NCI-H187 treated with DMSO at 0.1 percent for 48 hours (cell line): ENCODE results near the gene KRT31.
"Not testable (repeated sequence)": the region's sequence is repeated elsewhere in the genome, so short reads cannot be mapped to it uniquely, and the experiment has no call there.

Experiments used
- DNase-seq: peaks from one replicate; lab custom pipeline; 2025; lab: John Stamatoyannopoulos, UW

Gene KRT31

DNA sequence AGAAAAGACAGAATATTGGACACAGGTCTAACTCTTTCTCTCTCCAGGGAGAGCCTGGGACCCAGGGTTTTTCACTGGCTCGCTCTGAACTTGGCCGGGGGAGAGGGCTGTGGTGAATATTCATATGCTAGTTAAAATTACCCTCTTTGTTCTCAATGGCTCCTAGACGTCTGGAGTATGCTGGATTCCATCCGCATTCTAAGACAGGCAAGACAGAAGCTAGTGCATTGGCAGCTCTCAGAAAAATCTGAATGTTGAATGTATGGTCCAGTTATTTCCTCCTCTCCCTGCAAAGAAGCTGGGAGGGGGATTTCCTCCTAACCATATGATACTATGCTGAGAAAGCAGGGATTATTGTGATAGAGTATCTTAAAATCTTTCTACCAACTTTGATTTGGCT lies 9.7 kb downstream of the KRT31 start:
- DNase-seq, result no peak

GRCh38 chr17:41386227-41386626 lies 11.2 kb downstream of the KRT31 start:
- DNase-seq, result no peak

DNA sequence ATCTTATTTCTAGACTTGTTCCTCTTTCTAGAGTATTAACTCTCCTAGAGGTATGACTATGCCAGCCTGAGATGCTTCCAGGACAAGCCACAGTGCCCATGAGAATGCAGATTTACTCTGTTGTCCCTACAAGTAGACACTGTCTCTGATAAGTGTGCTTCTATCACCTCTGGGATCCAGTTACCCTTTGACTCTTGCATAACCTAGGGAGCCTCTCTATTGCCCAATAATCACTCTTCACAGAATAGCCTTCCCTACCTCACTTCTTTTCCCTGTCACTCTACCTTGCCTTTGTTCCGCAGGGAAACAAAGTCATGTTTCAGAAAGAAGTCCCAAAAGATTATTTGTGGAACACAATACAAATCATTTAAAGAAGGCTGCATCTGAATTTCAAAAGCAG lies 13.7 kb downstream of the KRT31 start:
- DNase-seq, result no peak

DNA sequence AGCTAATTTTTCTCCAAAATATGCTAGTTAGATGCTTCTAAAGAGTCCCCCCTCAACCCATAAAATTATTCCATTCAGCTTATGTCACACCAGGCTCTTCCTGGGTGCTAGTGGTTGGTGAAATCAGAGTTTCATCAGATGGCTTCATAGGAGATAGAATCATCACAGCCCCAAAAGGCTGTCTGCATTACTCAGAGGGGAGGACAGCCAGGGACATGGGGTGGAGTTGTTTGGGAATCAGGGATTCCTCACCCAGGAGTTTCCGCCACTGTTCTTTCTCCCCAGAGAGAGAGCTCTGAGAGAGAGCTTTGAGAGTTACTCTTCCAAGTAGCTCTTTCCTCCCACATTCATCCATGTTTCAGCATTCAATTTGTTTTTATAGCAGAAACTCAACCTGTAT lies 15.0 kb downstream of the KRT31 start:
- DNase-seq, result no peak

GRCh38 chr17:41381943-41382342 lies 15.5 kb downstream of the KRT31 start, which contains the start of gene KRT34:
TSS of gene KRT34 (minus strand) at chr17:41382306. CDS start at chr17:41382246, 60 bp downstream.
- not testable (repeated sequence) for DNase-seq

DNA sequence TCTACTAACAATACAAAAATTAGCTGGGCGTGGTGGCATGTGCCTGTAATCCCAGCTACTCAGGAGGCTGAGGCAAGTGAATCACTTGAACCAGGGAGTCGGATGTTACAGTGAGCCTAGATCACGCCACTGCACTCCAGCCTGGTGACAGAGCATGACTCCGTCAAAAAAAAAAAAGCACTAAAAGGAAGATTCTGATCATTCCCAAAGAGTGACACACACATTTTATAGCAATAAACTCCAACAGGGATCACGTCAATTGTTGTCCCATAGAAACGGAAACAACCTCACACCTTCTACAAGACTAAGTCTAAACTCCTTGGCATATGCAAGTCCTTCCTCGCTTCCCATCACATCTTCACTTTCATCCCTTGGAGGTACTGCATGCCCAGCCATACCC lies 17.3 kb downstream of the KRT31 start:
- DNase-seq, result not testable (repeated sequence)

GRCh38 chr17:41377546-41377945 lies 19.9 kb downstream of the KRT31 start:
- no peak for DNase-seq

DNA sequence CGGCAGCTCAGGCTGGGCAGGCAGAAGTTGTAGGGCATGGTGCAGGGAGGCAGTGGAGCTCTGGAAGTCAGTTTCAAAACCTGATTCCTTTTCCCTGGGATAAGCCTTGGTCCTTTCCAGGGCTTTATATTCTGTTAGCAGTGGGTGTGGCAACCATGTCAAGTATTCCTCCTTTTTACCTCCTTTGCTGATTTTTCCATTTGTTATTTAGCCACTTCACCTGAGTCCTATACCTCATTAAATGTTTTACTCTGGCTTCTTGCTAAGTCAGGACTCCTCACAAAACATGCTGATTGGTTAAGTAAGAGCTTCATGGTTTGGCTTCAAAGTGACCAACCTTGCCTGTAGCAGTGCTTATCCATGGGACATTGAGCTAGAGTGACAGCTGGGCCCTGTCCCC lies 27.7 kb downstream of the KRT31 start, which contains the start of gene KRT33B:
Gene KRT33B, minus strand, starts transcription at position 101 of the 400 bp plus-strand sequence. Its CDS starts 63 bp downstream, at position 38.
- DNase-seq, result no peak

- no peak for DNase-seq
These were observed 28.4 kb downstream of the KRT31 start for GRCh38 chr17:41369023-41369422.

DNA sequence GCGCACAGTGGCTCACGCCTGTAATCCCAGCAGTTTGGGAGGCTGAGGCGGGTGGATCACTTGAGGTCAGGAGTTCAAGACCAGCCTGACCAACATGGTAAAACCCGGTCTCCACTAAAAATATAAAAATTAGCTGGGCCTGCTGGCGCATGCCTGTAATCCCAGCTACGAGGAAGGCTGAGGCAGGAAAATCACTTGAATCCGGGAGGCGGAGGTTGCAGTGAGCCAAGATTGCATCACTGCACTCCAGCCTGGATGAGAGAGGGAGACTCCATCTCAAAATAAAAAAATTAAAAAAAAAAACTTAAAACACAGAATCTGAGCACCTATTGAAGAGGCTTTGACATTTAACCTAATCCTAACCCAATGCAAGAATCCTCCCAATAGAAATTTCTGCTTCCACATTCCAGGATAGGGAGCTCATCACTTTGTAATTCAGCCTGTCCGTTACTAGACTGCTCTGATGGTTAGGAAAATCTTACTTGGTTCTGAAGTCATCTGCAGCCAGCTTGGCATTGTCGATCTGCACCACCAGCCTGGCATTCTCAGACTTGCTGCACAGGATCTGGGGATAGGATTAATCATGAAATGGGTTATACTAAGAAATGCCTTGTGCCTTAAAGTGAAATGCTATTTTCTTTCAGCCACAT lies 29.9 kb downstream of the KRT31 start:
- DNase-seq, result no peak

GRCh38 chr17:41366070-41366469 lies 31.3 kb downstream of the KRT31 start:
- no peak for DNase-seq

- DNase-seq, result no peak
These were observed 33.5 kb downstream of the KRT31 start for GRCh38 chr17:41363881-41364280.

- DNase-seq, result no peak
These were observed 37.0 kb downstream of the KRT31 start for GRCh38 chr17:41360296-41360995.

DNA sequence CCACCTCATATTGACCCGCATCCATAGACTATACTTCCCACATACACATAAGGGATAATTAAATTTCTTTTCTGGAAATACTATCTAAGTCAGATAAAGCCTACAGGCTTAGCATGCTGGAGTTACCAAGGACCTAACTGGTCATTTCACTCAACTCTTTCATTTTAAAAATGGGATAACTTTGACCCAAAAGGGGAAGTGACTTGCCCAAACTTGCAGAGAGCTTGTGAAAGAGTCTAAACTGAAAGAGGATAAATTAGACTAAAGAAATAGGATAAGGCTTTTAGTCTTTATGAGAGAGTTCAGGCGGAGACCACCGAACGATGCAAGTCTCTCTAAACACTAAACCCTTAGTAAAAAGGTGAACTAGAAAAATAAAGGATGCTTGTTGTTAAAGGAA lies 42.9 kb downstream of the KRT31 start:
- DNase-seq, result no peak

GRCh38 chr17:41352597-41353366 lies 44.6 kb downstream of the KRT31 start:
- DNase-seq, result no peak

DNA sequence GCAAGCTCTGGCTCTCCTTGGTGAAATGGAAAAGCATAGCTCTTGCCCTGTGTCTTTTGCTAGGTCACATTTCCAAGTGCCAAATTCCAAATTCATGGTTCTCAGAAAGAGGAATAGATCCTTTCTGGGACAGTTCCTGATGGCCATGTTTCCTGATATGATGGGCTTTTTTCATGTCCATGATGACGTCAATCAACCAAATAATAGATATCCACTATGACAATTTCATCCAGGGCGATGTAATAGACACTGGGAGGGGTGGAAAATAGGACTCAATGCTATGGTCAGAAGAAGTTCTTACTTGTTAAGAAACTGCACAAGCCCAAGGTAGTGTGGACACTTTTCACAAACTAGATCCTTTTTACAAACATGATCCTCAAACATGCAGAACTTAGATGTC lies 46.2 kb downstream of the KRT31 start:
- no peak for DNase-seq

- not testable (repeated sequence) for DNase-seq
These were observed 47.0 kb downstream of the KRT31 start, which contains the start of gene KRT33A for GRCh38 chr17:41350381-41350878. TSS of gene KRT33A (minus strand) at chr17:41350828. CDS start at chr17:41350767, 61 bp downstream.

GRCh38 chr17:41347869-41348760 lies 49.3 kb downstream of the KRT31 start:
- no peak for DNase-seq

DNA sequence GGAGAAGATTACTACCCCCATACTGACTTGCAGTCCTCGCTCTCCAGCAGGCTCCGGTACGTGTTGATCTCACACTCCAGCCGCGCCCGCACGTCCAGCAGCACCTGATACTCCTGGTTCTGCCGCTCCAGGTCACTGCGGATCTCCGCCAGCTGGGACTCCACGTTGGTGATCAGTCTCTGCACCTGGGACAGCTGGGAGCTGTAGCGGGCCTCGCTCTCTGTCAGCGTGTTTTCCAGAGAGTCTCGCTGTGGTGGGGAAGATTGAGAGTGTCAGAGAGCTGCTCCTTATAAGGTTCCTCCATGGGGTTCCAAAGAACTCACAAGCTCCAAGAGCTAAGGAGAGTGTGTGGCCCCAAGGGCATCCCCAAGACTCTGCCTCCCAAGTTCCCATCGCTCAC lies 51.0 kb downstream of the KRT31 start:
- not testable (repeated sequence) for DNase-seq

DNA sequence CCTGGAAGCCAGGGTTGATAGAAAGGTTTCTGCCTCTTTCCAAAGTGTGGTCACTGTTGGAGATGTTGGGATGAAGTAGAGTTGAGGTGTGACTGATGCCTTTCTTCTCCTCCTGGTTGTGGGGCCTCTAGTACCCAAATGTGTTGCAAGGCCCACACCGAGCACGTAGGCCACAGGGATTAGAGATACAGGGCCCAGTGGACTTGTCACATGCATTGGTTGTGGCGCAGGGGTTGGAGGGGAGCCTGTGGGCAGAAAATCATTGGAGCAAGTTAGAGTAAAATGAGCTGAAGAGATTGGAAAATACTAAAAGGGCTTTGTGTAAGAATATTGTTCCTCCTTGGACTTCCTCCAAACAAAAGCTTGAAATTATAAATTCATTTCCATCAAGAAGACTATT lies 51.4 kb downstream of the KRT31 start:
- DNase-seq, result no peak
